Prostate gland (tissue), 2 donors: ENCODE measurements around the gene CDH6.

Experiments used
- POLR2A ChIP-seq: fragments of 450-650 bp; IDR thresholded peaks from one replicate; pipeline ENCODE4 v1.6.1; 2016; ENCODE audit warnings: antibody characterized with exemption, mild to moderate bottlenecking
- TF ChIP-seq, protein P1 (sequence below), 4 experiments: fragments of 200-600 bp in 2 of 4; fragments of 450-650 bp in 2 of 4; sonication (generic) in 2 of 4; IDR thresholded peaks; 1 replicate in 3 of 4; 2 replicates in 1 of 4; pipeline ENCODE4 v1.5.1; 2016 to 2019; ENCODE audit warnings: antibody characterized with exemption in 4 of 4, mild to moderate bottlenecking in 2 of 4, moderate library complexity in 2 of 4

- TF ChIP-seq POLR2A = no peak
- TF ChIP-seq, protein P1, sequence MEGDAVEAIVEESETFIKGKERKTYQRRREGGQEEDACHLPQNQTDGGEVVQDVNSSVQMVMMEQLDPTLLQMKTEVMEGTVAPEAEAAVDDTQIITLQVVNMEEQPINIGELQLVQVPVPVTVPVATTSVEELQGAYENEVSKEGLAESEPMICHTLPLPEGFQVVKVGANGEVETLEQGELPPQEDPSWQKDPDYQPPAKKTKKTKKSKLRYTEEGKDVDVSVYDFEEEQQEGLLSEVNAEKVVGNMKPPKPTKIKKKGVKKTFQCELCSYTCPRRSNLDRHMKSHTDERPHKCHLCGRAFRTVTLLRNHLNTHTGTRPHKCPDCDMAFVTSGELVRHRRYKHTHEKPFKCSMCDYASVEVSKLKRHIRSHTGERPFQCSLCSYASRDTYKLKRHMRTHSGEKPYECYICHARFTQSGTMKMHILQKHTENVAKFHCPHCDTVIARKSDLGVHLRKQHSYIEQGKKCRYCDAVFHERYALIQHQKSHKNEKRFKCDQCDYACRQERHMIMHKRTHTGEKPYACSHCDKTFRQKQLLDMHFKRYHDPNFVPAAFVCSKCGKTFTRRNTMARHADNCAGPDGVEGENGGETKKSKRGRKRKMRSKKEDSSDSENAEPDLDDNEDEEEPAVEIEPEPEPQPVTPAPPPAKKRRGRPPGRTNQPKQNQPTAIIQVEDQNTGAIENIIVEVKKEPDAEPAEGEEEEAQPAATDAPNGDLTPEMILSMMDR (IDR thresholded peaks at IDR 0.05) = no peak
Observed at GRCh38 chr5:31350395-31350794, 156.9 kb downstream of the CDH6 start.
